Activated naive CD8-positive, alpha-beta T cell treated with anti-CD3 and anti-CD28 coated beads for 36 hours (primary cell): Measurements from ENCODE around the gene PI4K2A. TPM values are rescaled to one million over a fixed set of nuclear protein-coding genes. Genes with fewer than 3 reads are reported as not detected.
"Not testable (repeated sequence)": the region's sequence is repeated elsewhere in the genome, so short reads cannot be mapped to it uniquely, and the experiment has no call there.

Experiments
- DNase-seq: peaks from one replicate; pipeline ENCODE4 v3.0.0; 2021
- H3K27ac Mint-ChIP-seq: one replicate; pipeline ENCODE4 v1.8.0; 2022; ENCODE audit warnings: mild to moderate bottlenecking, moderate library complexity, mixed read lengths
- H3K27me3 Mint-ChIP-seq: one replicate; pipeline ENCODE4 v1.8.0; 2022; ENCODE audit warnings: mild to moderate bottlenecking, mixed read lengths
- H3K36me3 Mint-ChIP-seq: one replicate; pipeline ENCODE4 v1.8.0; 2021; ENCODE audit warnings: mild to moderate bottlenecking, mixed read lengths
- H3K4me1 Mint-ChIP-seq: one replicate; pipeline ENCODE4 v1.8.0; 2021; ENCODE audit warnings: mixed read lengths
- H3K4me3 Mint-ChIP-seq: one replicate; pipeline ENCODE4 v1.8.0; 2022; ENCODE audit warnings: mild to moderate bottlenecking, moderate library complexity, mixed read lengths
- H3K9me3 Mint-ChIP-seq: one replicate; pipeline ENCODE4 v1.8.0; 2022; ENCODE audit warnings: mixed read lengths
- total RNA-seq, 2 experiments: library from RNA; stranded (reverse); gene quantifications; one replicate each; pipeline ENCODE4 v1.2.3, GENCODE V29; 2021

PI4K2A gene
- total RNA-seq, 2 experiments from 2014 or later, result 10.8 to 11.7 TPM

DNA sequence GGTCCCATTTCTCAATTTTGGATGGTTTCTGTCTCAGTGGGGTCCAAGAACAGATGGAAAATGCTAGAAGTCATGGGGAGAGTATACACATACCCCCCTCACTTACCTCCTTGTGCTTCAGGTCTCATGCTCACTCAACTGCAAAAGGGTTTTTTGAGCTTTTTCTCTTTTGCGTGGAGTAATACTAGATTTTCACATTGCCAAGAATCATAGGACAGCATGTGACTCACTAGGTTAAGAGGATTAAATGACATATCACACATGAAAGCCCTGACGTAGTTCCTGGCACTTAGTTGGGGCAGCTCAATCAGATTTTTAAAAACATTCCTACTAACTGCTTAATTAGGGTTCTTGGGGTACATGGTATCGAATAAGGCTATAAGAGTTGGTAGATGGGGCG, 4.5 kb downstream of the PI4K2A start:
- H3K9me3 Mint-ChIP-seq, result no peaks in the 10 kb centered on the region
- peaks cover 13% of the 10 kb centered on the region for H3K36me3 Mint-ChIP-seq
- DNase-seq, result no peak
- H3K27ac Mint-ChIP-seq, result no peak overlapping the region
- peaks cover 35% of the 10 kb centered on the region for H3K4me1 Mint-ChIP-seq
- H3K4me3 Mint-ChIP-seq, result no peak overlapping the region
- H3K27me3 Mint-ChIP-seq, result no peaks in the 10 kb centered on the region

DNA sequence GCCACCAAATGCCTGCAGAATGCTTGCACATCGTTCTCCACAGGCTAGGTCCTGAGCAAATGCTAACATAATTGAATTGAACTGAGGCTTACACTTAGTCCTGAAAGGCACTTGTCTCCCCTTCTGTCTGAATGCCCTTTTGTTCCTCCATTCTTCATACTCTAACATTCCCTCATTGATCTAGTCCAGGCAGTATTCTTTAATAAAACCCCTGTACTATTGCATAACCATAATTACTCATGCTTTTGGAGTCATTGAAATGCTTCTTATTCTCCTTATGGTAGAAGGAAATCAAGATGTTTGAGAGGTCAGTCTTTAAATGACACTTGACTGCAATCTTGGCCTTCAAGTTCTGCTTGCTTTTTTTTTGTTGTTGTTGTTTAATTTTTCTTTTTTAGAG, 7.1 kb downstream of the PI4K2A start:
- Mint-ChIP-seq H3K27ac (peak overlapping the region; percentile 36), H3K4me1 (peaks cover 22% of the 10 kb centered on the region), H3K27me3 (no peaks in the 10 kb centered on the region)

DNA sequence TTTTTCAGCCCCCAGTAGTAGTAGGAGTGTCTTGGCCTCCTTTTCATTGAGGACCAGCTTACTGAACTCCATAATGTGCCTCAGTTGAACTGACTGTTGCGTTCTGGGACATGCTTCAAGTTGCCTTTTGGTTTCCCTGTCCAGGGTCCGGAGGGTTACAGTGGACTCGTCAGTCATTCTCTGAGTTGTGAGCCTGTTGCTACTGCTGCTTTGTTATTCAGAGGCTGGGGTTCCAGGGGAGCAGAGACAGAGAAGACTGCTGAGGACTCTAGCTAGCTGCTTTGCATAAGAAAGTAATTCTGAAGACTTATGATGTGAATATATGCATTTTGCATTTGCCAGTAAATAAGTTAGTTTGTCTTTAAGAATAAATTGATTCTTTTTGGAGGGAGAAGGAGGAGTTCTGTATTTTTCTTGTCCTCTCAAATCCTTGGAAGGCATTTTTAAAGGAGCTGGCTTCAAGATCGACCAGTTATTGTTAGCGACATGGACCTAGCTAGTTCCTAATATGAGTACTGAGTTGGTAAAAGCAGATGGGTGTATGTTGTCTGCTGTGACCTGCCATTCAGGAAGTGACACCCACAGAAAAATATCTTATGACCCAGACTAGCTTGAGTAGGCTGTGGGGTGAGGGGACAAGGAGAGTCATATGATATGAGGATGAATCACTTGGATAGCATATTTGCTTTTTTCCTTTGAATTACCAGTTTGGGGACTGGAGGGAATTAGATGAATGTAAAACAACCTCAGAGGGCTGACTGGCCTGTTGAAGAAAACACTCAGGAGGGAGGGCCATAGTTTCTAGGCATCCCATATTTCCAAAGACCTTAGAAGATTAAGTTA, 8.3 kb downstream of the PI4K2A start:
- no peaks in the 10 kb centered on the region for H3K9me3 Mint-ChIP-seq
- peaks cover 14% of the 10 kb centered on the region for H3K4me1 Mint-ChIP-seq
- no peak overlapping the region for H3K4me3 Mint-ChIP-seq

More for the DNA sequence above, 7.1 kb downstream of the PI4K2A start:
- DNase-seq, result no peak
- Mint-ChIP-seq H3K9me3 (no peaks in the 10 kb centered on the region), H3K36me3 (peaks cover 13% of the 10 kb centered on the region), H3K4me3 (no peak overlapping the region)

DNA sequence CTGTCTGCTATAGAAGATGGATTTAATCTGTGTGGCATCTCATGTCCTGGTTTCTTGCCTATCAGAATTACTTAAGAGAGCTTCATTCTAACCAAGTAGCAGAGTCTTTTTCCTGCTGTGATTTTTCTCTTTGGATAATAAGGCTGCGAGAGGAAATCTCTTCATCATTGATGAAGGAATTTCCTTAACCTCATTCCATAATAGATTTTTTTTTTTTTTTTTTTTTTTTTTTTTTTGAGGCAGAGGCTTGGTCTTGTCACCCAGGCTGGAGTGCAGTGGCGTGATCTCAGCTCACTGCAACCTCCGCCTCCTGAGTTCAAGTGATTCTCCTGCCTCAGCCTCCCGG, 8.9 kb downstream of the PI4K2A start:
- not testable (repeated sequence) for H3K9me3 Mint-ChIP-seq, H3K4me3 Mint-ChIP-seq, DNase-seq, H3K27me3 Mint-ChIP-seq
- H3K36me3 Mint-ChIP-seq, result peaks cover 19% of the 10 kb centered on the region
- H3K4me1 Mint-ChIP-seq, result peaks cover 14% of the 10 kb centered on the region
- H3K27ac Mint-ChIP-seq, result peak overlapping the region; percentile 58

More for the DNA sequence above, 8.3 kb downstream of the PI4K2A start:
- no peaks in the 10 kb centered on the region for H3K27me3 Mint-ChIP-seq
- DNase-seq, result peak; percentile 18
- H3K27ac Mint-ChIP-seq, result peak overlapping the region; percentile 58
- H3K36me3 Mint-ChIP-seq, result peaks cover 16% of the 10 kb centered on the region

DNA sequence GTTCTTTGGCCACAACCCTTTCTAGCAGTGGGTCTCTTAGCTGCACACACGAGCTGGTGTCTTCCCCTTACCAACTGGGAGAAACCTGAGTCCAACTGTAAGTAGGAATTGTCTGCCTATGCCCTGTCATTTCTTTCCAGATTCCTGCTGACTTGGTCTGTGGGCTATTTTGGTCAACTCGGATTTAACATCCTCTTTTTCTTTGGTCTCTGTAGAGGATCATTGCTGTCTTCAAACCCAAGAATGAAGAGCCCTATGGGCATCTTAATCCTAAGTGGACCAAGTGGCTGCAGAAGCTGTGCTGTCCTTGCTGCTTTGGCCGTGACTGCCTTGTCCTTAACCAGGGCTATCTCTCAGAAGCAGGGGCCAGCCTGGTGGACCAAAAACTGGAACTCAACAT, 10.3 kb downstream of the PI4K2A start:
- no peak overlapping the region for H3K4me3 Mint-ChIP-seq
- peaks cover 9% of the 10 kb centered on the region for H3K36me3 Mint-ChIP-seq
- H3K4me1 Mint-ChIP-seq, result peaks cover 14% of the 10 kb centered on the region
- DNase-seq, result no peak
- no peaks in the 10 kb centered on the region for H3K9me3 Mint-ChIP-seq
- H3K27me3 Mint-ChIP-seq, result no peaks in the 10 kb centered on the region
- no peak overlapping the region for H3K27ac Mint-ChIP-seq

DNA sequence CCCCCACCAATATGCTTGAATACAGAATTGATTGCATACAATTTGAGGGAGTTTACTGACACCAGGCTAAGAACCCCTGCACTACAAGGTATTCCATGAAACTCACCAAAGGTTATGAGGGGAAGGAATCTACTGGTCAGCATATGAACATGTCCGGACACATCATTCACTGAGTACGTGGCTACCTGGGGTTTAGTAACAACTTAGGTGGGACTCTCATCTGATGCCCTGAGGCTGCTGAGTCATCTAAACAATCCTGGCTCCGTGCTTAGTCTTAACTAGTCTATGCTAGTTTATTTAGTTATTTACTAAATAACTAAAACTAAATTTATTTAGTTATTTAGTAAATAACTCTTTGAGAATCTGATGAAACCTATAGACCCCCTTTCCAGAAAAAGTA, 11.3 kb downstream of the PI4K2A start:
- no peak for DNase-seq
- Mint-ChIP-seq H3K4me1 (peaks cover 14% of the 10 kb centered on the region), H3K4me3 (no peak overlapping the region), H3K36me3 (peaks cover 8% of the 10 kb centered on the region), H3K9me3 (no peaks in the 10 kb centered on the region), H3K27me3 (no peaks in the 10 kb centered on the region), H3K27ac (no peak overlapping the region)

DNA sequence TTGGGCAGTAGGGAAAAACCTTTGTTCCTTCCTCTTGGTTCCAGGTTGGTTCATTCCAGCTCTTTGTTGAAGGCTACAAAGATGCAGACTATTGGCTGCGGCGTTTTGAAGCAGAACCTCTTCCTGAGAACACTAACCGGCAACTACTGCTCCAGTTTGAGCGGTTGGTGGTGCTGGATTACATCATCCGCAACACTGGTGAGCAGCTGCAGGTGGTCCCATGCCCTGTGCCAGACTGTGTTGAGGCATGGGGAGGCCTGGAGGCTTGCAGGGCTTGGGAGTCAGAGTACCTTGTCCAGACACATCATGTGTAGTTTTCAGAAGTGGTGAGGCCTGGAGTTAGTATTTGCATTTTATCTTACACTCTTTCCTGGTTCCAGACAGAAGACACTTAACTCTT, 16.3 kb downstream of the PI4K2A start:
- no peak for DNase-seq
- Mint-ChIP-seq H3K36me3 (peaks cover 14% of the 10 kb centered on the region), H3K27ac (no peak overlapping the region), H3K27me3 (no peaks in the 10 kb centered on the region), H3K9me3 (no peaks in the 10 kb centered on the region), H3K4me3 (no peak overlapping the region), H3K4me1 (no peaks in the 10 kb centered on the region)

DNA sequence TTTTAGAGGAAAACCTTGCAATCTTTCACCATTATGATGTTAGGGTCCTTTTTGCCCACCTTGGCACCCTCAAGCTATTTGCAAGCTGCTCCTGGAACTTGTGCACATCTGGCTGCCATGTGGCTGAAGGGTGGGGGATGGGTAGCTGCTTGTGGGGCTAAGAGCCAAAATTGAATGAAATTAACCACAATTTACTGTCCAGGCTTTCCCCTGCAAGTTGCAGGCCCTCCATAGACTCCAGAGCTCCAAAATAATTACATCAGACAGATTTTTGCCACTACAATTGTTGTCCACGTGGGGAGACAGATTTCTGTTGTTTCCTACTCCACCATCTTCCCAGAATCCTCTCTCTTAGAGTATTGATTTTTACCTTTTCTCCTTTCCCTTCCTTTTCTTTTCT, 19.1 kb downstream of the PI4K2A start:
- Mint-ChIP-seq H3K4me1 (no peaks in the 10 kb centered on the region), H3K27ac (no peak overlapping the region), H3K27me3 (no peaks in the 10 kb centered on the region), H3K4me3 (no peak overlapping the region), H3K36me3 (peaks cover 6% of the 10 kb centered on the region), H3K9me3 (no peaks in the 10 kb centered on the region)
- DNase-seq, result no peak

DNA sequence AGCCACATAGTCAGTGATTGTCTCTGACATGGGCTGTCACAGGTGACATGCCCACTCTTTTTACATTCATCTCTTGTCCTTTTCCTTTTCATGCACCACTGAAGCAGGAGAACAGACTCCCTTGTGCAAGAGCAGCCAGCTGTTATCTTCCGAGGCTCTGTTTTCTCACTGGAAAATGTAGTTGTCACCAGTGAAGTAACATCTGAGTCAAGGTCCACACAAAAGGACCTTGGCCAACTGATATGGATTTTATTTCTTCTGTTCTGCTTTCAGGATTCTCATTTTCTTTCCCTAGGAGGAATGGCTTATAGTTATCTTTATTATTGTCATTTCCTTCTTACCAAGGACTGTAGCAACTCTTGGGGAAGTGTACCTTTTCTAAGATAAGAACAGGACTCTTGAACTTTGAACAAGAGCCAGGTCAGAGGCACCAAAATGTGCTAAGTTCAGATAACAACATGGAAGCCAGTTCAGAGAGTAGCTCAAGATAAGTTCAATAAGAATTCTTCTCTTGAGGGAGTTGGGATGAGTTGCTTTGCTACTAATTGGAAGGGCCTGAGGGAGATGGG, 23.9 kb downstream of the PI4K2A start:
- Mint-ChIP-seq H3K4me1 (no peaks in the 10 kb centered on the region), H3K27me3 (no peaks in the 10 kb centered on the region), H3K9me3 (no peaks in the 10 kb centered on the region), H3K4me3 (no peak overlapping the region), H3K27ac (no peak overlapping the region), H3K36me3 (no peaks in the 10 kb centered on the region)
- DNase-seq, result no peak

DNA sequence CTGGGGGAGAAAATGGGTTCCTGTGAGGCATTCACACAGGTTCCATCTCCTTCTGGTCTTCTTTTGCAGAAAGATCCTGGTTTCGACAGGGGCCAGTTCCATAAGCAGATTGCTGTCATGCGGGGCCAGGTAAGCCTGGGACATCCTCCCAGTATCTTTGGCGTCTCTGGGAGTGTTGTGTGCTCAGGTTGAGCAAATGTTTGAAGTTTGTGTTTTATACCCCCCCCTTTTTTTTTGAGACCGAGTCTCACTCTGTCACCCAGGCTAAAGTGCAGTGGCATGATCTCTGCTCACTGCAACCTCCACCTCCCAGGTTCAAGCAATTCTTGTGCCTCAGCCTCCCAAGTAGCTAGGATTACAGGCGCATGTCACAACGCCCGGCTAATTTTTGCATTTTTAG, 26.5 kb downstream of the PI4K2A start:
- Mint-ChIP-seq H3K27me3 (no peaks in the 10 kb centered on the region), H3K9me3 (no peaks in the 10 kb centered on the region), H3K36me3 (no peaks in the 10 kb centered on the region), H3K4me1 (no peaks in the 10 kb centered on the region), H3K27ac (no peak overlapping the region), H3K4me3 (no peak overlapping the region)
- DNase-seq, result no peak

DNA sequence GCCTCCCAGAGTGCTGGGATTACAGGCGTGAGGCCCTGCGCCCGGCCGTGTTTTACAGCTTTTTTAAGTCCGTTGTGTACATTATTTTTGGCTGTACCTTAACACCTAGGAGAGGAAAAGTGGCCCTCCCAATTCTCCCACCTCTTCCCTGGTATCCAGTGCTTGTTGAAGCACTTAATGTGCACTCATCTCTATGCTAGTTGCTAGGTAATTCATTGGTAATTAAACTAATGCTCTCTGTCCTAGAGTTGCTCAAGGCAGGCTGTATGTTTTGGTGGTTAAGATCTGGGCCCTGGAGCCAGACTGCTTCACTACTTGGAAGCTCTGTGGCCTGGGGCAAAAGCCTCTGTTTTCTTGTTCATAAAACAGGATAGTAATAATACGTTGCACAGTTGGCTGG, 27.0 kb downstream of the PI4K2A start:
- no peak for DNase-seq
- Mint-ChIP-seq H3K27me3 (no peaks in the 10 kb centered on the region), H3K4me3 (no peak overlapping the region), H3K4me1 (no peaks in the 10 kb centered on the region), H3K27ac (no peak overlapping the region), H3K9me3 (no peaks in the 10 kb centered on the region), H3K36me3 (no peaks in the 10 kb centered on the region)

DNA sequence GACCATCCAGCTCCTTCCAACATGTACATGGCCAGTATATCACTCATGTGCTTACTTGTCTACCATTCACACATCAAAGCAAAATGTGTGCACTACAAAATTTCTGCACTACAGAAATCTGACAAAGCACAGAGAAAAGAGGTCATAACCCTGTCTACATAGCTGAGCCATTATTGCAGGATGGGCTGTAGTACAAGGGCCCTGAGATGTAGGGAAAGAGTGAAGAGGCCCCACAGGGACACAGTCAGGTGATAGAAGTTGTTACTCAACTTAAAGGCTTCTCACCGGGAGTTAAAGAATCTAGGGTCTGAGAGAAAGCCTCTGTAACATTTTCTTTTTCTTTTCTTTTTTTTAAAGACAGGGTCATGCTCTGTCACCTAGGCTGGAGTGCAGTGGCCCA, 29.1 kb downstream of the PI4K2A start:
- H3K4me3 Mint-ChIP-seq, result no peak overlapping the region
- no peak for DNase-seq
- H3K9me3 Mint-ChIP-seq, result no peaks in the 10 kb centered on the region
- no peaks in the 10 kb centered on the region for H3K36me3 Mint-ChIP-seq
- no peaks in the 10 kb centered on the region for H3K27me3 Mint-ChIP-seq
- no peaks in the 10 kb centered on the region for H3K4me1 Mint-ChIP-seq
- H3K27ac Mint-ChIP-seq, result no peak overlapping the region

DNA sequence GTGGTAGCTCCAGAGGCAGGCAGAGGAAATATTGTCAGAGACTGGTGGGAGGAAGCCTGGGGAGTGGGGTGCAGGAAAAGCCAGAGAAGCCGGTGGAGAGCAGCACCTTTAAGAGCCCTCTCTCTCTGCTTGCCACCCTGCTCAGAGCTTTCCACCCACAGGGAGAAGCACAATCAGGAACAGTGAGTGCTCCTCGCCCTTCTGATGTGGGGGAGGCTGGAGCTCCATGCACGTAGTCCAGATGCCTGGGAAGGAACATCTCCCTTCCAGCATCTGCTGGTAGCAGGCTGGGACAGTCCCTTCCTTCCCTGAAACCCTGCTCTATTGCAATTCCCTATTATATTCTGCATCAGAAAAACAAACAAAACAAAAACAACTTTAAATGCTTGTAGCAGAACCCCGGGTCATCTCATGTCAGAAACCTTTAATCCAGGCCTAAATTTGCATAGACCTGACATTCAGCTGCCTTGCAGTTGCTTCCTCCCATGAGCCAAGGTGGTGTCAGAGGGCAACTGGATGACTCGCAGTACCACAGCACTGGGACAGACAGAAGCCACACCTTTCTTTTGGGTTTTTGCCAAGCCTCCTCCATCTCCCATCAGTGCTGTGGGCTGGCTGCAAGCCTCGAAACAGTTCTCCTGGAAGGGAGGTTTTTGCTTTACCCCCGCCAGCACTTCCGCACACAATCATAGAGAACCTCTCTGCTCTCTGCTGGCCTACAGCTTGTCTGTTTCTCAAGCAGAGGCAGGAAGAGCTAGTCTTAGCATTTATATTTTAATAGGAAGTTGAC, 33.5 kb downstream of the PI4K2A start:
- Mint-ChIP-seq H3K4me3 (no peak overlapping the region), H3K27me3 (no peaks in the 10 kb centered on the region), H3K4me1 (no peaks in the 10 kb centered on the region), H3K9me3 (no peaks in the 10 kb centered on the region), H3K36me3 (no peaks in the 10 kb centered on the region), H3K27ac (no peak overlapping the region)
- DNase-seq, result peak; percentile 22

DNA sequence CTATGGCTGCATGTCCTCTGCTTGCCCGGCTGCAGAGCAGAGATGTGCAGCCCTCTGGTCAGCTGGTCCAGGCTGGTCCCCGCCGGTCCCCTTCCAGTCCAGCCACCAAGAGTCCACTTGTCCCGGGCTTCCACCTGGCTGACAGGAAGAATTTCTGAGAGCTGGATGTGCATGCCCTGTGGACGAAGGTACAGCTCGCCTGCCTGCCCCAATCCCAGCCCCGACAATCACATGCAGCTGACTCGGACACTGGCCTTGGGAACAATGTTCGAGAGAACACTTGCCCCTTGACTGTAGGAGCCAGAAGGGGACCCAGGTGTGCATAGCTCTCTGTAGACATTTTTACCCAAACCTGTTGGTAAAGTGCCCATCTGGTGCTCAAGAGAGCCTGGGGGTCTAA, 34.8 kb downstream of the PI4K2A start:
- DNase-seq, result no peak
- no peaks in the 10 kb centered on the region for H3K9me3 Mint-ChIP-seq
- no peaks in the 10 kb centered on the region for H3K36me3 Mint-ChIP-seq
- no peak overlapping the region for H3K4me3 Mint-ChIP-seq
- H3K27ac Mint-ChIP-seq, result no peak overlapping the region
- no peaks in the 10 kb centered on the region for H3K4me1 Mint-ChIP-seq
- H3K27me3 Mint-ChIP-seq, result no peaks in the 10 kb centered on the region

DNA sequence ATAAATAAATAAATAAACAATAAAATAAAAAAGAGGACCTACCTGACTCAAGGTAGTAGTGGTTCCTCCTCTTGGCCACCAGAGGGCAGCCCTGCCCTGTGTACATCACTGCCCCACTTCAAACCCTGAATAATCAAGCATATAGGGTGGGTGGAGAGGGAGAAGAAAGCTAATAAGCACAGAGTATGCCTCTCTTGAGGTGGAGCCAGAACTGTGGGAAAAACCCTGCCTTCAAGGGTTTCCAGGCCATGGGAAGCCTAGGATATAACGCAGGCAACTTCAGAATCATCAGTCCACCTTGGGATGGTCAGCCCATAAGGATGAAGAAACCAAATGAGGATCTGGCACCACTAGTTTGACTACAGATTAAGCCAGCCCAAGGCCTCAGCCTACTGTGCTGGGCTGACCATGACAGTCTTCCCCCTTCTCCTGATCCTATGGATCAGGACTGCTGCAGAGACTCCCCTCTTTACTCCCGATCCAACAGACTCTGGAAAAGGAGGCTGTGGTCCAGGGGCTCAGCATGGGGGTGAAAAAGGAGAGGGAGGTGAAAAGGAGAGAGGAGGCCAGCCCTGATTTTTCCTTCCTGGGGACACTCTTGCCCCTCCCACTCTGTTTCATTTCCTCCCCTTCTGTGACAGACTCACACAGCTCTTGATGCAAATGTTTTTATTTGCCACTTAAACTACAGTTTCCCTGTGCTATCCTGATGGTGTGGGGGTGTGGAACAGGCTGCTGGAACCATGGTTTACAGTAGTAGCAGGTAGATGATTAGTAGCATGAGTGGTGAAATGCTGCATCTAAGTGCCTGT, 36.5 kb downstream of the PI4K2A start:
- H3K36me3 Mint-ChIP-seq, result no peaks in the 10 kb centered on the region
- no peaks in the 10 kb centered on the region for H3K4me1 Mint-ChIP-seq
- no peak overlapping the region for H3K4me3 Mint-ChIP-seq
- H3K27me3 Mint-ChIP-seq, result no peaks in the 10 kb centered on the region
- DNase-seq, result peak; percentile 34
- no peaks in the 10 kb centered on the region for H3K9me3 Mint-ChIP-seq
- H3K27ac Mint-ChIP-seq, result no peak overlapping the region
